NOMO-1 treated with dmso at 0.1 percent for 144 hours (cell line): Measurements from ENCODE around the gene DOCK3.
"Not testable (repeated sequence)": the region's sequence is repeated elsewhere in the genome, so short reads cannot be mapped to it uniquely, and the experiment has no call there.

Source experiments
- DNase-seq: peaks from one replicate; lab custom pipeline; 2025; ENCODE audit not compliant: unreplicated experiment; lab: John Stamatoyannopoulos, UW

The DOCK3 gene

GRCh38 chr3:50675179-50676030, 678 bp downstream of the DOCK3 start:
- no peak for DNase-seq

GRCh38 chr3:50676031-50676705, 1.4 kb downstream of the DOCK3 start:
- DNase-seq, result no peak

- no peak for DNase-seq
Measured at GRCh38 chr3:50687127-50687751, 12.5 kb downstream of the DOCK3 start.

- DNase-seq, result no peak
Measured at GRCh38 chr3:50687916-50688315, 13.2 kb downstream of the DOCK3 start.

- not testable (repeated sequence) for DNase-seq
Measured at GRCh38 chr3:50688602-50689001, 13.9 kb downstream of the DOCK3 start.

- DNase-seq, result no peak
Measured at GRCh38 chr3:50689558-50689957, 14.8 kb downstream of the DOCK3 start.

- DNase-seq, result no peak
Measured at GRCh38 chr3:50695031-50695430, 20.3 kb downstream of the DOCK3 start.

GRCh38 chr3:50696276-50696675, 21.5 kb downstream of the DOCK3 start:
- DNase-seq, result no peak

- DNase-seq, result no peak
Measured at GRCh38 chr3:50698269-50698668, 23.5 kb downstream of the DOCK3 start.

- no peak for DNase-seq
Measured at GRCh38 chr3:50708620-50709019, 33.9 kb downstream of the DOCK3 start.

- DNase-seq, result no peak
Measured at GRCh38 chr3:50714946-50715345, 40.2 kb downstream of the DOCK3 start.

- DNase-seq, result no peak
Measured at GRCh38 chr3:50724831-50725230, 50.1 kb downstream of the DOCK3 start.

GRCh38 chr3:50734985-50735384, 60.3 kb downstream of the DOCK3 start:
- no peak for DNase-seq

- DNase-seq, result no peak
Measured at GRCh38 chr3:50737193-50737905, 62.6 kb downstream of the DOCK3 start.

- no peak for DNase-seq
Measured at GRCh38 chr3:50737906-50738598, 63.3 kb downstream of the DOCK3 start.

GRCh38 chr3:50743643-50744042, 68.9 kb downstream of the DOCK3 start:
- DNase-seq, result no peak

- no peak for DNase-seq
Measured at GRCh38 chr3:50749822-50750221, 75.1 kb downstream of the DOCK3 start.

- no peak for DNase-seq
Measured at GRCh38 chr3:50759015-50759414, 84.3 kb downstream of the DOCK3 start.

- DNase-seq, result no peak
Measured at GRCh38 chr3:50777680-50778079, 103.0 kb downstream of the DOCK3 start.

- not testable (repeated sequence) for DNase-seq
Measured at GRCh38 chr3:50781766-50782165, 107.0 kb downstream of the DOCK3 start.

- no peak for DNase-seq
Measured at GRCh38 chr3:50786631-50787030, 111.9 kb downstream of the DOCK3 start.
